WTC11 (cell line): ENCODE measurements around the gene APOBEC3C.
"Not testable (repeated sequence)": the region's sequence is repeated elsewhere in the genome, so short reads cannot be mapped to it uniquely, and the experiment has no call there.

Experiments
- KAT7 ChIP-seq: sonication (generic); formaldehyde crosslinking; IDR thresholded peaks from 2 replicates; pipeline ENCODE4 v1.8.1; 2023; ENCODE audit warnings: missing genetic modification reagents, mild to moderate bottlenecking, borderline replicate concordance
- SP1 ChIP-seq: sonication (generic); formaldehyde crosslinking; conservative IDR thresholded peaks from 2 replicates; pipeline ENCODE4 v1.8.1; 2022; ENCODE audit warnings: missing genetic modification reagents
- ZBTB21 ChIP-seq: sonication (generic); formaldehyde crosslinking; IDR thresholded peaks from 2 replicates; pipeline ENCODE4 v1.8.1; 2023; ENCODE audit warnings: mild to moderate bottlenecking, missing genetic modification reagents, borderline replicate concordance
- TF ChIP-seq, protein P1 (sequence below): fragments of 200-600 bp; IDR thresholded peaks from 2 replicates; pipeline ENCODE4 v1.8.0; 2022; ENCODE audit warnings: antibody characterized with exemption
- TF ChIP-seq, protein P2 (sequence below): sonication (generic); formaldehyde crosslinking; IDR thresholded peaks from 2 replicates; pipeline ENCODE4 v1.8.1; 2022; ENCODE audit warnings: low read depth, mild to moderate bottlenecking, moderate library complexity, missing genetic modification reagents, borderline replicate concordance

DNA sequence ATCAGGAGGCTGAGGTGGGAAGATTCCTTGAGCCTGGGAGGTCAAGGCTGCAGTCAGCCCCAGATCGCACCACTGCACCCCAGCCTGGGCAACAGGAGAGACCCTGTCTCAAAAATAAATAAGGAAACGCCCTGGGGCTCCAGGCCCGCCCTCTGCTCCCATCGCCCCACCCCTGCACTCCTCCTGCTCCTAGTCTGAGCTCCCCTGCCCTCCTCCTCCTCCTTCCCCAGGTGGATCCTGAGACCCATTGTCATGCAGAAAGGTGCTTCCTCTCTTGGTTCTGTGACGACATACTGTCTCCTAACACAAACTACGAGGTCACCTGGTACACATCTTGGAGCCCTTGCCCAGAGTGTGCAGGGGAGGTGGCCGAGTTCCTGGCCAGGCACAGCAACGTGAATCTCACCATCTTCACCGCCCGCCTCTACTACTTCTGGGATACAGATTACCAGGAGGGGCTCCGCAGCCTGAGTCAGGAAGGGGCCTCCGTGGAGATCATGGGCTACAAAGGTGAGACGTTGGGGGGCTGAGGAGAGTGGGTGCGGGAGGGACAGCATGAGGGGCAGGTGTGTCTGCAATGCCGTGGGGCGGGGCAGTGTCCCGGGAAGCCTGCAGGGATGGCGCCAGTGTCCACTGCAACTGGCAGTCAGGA is 37.9 kb downstream of the APOBEC3C start:
- TF ChIP-seq, protein P1, sequence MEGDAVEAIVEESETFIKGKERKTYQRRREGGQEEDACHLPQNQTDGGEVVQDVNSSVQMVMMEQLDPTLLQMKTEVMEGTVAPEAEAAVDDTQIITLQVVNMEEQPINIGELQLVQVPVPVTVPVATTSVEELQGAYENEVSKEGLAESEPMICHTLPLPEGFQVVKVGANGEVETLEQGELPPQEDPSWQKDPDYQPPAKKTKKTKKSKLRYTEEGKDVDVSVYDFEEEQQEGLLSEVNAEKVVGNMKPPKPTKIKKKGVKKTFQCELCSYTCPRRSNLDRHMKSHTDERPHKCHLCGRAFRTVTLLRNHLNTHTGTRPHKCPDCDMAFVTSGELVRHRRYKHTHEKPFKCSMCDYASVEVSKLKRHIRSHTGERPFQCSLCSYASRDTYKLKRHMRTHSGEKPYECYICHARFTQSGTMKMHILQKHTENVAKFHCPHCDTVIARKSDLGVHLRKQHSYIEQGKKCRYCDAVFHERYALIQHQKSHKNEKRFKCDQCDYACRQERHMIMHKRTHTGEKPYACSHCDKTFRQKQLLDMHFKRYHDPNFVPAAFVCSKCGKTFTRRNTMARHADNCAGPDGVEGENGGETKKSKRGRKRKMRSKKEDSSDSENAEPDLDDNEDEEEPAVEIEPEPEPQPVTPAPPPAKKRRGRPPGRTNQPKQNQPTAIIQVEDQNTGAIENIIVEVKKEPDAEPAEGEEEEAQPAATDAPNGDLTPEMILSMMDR = not testable (repeated sequence)
- TF ChIP-seq, protein P2, sequence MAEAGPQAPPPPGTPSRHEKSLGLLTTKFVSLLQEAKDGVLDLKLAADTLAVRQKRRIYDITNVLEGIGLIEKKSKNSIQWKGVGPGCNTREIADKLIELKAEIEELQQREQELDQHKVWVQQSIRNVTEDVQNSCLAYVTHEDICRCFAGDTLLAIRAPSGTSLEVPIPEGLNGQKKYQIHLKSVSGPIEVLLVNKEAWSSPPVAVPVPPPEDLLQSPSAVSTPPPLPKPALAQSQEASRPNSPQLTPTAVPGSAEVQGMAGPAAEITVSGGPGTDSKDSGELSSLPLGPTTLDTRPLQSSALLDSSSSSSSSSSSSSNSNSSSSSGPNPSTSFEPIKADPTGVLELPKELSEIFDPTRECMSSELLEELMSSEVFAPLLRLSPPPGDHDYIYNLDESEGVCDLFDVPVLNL (CRISPR knock-in tag) = not testable (repeated sequence)
- peak; percentile 91 for TF ChIP-seq ZBTB21 (CRISPR knock-in tag)
- not testable (repeated sequence) for TF ChIP-seq KAT7, SP1 (CRISPR knock-in tag)
